ENCODE measurements around the gene GTF3C1. TPM values are rescaled to one million over a fixed set of nuclear protein-coding genes. Genes with fewer than 3 reads are reported as not detected.

The GTF3C1 gene
- total and polyA plus RNA-seq, 8 donors = 22.3 to 227 (median 61.0) TPM

DNA sequence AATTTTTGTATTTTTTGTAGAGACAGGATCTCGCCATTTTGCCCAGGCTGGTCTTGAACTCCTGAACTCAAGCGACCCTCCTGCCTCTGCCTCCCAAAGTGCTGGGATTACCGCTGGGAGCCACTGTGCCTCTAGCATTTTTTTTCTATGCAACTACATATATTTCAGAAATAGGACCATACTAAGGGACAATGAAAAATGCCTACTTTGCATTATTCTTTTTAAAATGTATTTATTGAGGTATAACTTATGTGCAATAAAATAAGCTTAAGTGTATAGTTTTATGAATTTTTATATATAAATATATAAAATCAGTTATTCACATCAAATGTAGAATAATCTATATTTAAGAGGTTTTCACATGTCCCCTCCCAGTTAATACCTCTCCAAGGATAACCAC is 38.3 kb upstream of the GTF3C1 start:
- WGBS, 5 donors = 93 to 98% (median 94%) methylated on average over 3 of the region's 3 CpGs
- intact Hi-C loops (cut with DNase I; ENCODE audit: low total_unique reads) = no loop called here
- no peak for TF ChIP-seq POLR2A (IDR thresholded peaks at IDR 0.05)
- no peak for TF ChIP-seq POLR2AphosphoS5 (IDR thresholded peaks at IDR 0.05)
- TF ChIP-seq, protein P1, sequence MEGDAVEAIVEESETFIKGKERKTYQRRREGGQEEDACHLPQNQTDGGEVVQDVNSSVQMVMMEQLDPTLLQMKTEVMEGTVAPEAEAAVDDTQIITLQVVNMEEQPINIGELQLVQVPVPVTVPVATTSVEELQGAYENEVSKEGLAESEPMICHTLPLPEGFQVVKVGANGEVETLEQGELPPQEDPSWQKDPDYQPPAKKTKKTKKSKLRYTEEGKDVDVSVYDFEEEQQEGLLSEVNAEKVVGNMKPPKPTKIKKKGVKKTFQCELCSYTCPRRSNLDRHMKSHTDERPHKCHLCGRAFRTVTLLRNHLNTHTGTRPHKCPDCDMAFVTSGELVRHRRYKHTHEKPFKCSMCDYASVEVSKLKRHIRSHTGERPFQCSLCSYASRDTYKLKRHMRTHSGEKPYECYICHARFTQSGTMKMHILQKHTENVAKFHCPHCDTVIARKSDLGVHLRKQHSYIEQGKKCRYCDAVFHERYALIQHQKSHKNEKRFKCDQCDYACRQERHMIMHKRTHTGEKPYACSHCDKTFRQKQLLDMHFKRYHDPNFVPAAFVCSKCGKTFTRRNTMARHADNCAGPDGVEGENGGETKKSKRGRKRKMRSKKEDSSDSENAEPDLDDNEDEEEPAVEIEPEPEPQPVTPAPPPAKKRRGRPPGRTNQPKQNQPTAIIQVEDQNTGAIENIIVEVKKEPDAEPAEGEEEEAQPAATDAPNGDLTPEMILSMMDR (IDR thresholded peaks at IDR 0.05) = no peak
- no peak for TF ChIP-seq EP300 (IDR thresholded peaks at IDR 0.05)

DNA sequence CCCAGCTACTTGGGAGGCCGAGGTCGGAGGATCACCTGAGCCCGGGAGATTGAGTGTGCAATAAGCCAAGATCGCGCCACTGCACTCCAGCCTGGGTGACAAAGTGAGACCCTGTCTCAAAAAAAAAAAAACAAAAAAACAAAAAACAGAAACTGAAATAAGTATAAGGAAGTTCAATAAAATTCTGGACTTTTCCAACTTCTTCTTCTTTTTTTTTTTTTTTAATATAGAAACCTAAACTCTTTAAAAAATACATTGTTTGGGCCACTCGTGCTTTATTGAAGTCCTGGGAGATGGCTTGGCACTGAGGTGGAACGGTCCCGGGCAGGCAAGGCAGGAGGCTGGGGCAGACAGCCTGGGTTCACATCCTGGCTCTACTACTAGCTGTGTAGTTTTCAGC is 37.0 kb upstream of the GTF3C1 start:
- Histone ChIP-seq H3K4me3 (no peak overlapping the region), H3K36me3 (peaks cover 0 to 42% (median 22%) of the 10 kb centered on the region in 4 donors), H3K9me3 (peaks cover 0 to 8% (median 0%) of the 10 kb centered on the region in 4 donors), H3K27me3 (no peaks in the 10 kb centered on the region), H3K27ac (no peak overlapping the region), H3K4me1 (no peaks in the 10 kb centered on the region)
- intact Hi-C loops (cut with DNase I; ENCODE audit: low total_unique reads) = no loop called here
- no peak for TF ChIP-seq EP300 (IDR thresholded peaks at IDR 0.05)
- TF ChIP-seq POLR2AphosphoS5 (IDR thresholded peaks at IDR 0.05) = no peak
- TF ChIP-seq POLR2A (IDR thresholded peaks at IDR 0.05) = no peak
- TF ChIP-seq, protein P1 (IDR thresholded peaks at IDR 0.05) = no peak
- no peak for DNase-seq
- 79 to 89% (median 84%) methylated on average over 8 of the region's 8 CpGs for WGBS, 5 donors

More for the DNA sequence above, 38.3 kb upstream of the GTF3C1 start:
- Histone ChIP-seq H3K4me3 (no peak overlapping the region), H3K27me3 (no peaks in the 10 kb centered on the region), H3K36me3 (peaks cover 0 to 33% (median 19%) of the 10 kb centered on the region in 4 donors), H3K9me3 (peaks cover 0 to 8% (median 0%) of the 10 kb centered on the region in 4 donors), H3K4me1 (no peaks in the 10 kb centered on the region), H3K27ac (no peak overlapping the region)
- DNase-seq = no peak

DNA sequence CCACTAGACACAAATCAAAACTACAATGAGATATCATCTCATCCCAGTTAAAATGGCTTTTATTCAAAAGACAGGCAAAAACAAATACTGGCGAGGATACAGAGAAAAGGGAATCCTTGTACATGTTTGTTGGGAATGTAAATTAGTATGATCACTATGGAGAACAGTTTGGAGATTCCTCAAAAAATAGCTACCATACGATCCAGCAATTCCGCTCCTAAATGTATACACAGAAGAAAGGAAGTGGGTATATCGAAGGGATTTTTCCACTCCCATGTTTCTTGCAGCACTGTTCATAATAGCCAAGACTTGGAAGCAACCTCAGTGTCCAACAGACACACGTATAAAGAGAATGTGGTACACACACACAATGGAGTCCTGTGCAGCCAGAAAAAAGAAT is 35.5 kb upstream of the GTF3C1 start:
- Histone ChIP-seq H3K27ac (no peak overlapping the region), H3K9me3 (peaks cover 0 to 8% (median 0%) of the 10 kb centered on the region in 4 donors), H3K36me3 (peaks cover 0 to 40% (median 25%) of the 10 kb centered on the region in 4 donors), H3K4me3 (no peak overlapping the region), H3K27me3 (no peaks in the 10 kb centered on the region), H3K4me1 (no peaks in the 10 kb centered on the region)
- TF ChIP-seq POLR2A (IDR thresholded peaks at IDR 0.05) (no peak), EP300 (IDR thresholded peaks at IDR 0.05) (no peak), POLR2AphosphoS5 (IDR thresholded peaks at IDR 0.05) (no peak)
- DNase-seq = no peak
- intact Hi-C loops (cut with DNase I; ENCODE audit: low total_unique reads) = no loop called here
- 94 to 98% (median 97%) methylated on average over 5 of the region's 5 CpGs for WGBS, 5 donors

DNA sequence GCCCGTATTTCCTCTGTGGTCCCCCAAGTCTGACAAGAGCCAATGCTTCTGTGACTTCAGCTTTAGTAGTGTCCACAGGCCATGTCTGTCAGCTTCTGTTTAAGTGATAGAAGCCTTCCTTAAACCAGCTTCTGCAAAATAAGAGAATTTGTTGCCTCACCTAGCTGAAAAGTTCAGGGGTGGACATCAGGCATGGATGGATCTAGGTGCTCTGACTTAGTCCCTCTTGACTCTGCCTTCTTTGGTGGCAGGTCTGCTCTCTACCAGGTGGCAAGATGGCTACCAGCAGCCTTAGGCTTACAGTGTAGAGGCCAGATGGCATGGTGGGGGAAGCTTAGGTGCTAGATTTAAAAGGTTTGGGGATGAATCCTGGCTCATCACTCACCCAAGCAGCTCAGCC is 33.9 kb upstream of the GTF3C1 start:
- no peaks in the 10 kb centered on the region for H3K27me3 ChIP-seq
- H3K36me3 ChIP-seq = peaks cover 0 to 44% (median 30%) of the 10 kb centered on the region in 4 donors
- no peaks in the 10 kb centered on the region for H3K9me3 ChIP-seq
- no peak overlapping the region for H3K27ac ChIP-seq
- DNase-seq = no peak
- H3K4me1 ChIP-seq = peaks cover 0 to 9% (median 4%) of the 10 kb centered on the region in 4 donors
- no peak overlapping the region for H3K4me3 ChIP-seq
- intact Hi-C loops (cut with DNase I; ENCODE audit: low total_unique reads) = no loop called here
- no peak for TF ChIP-seq POLR2AphosphoS5 (IDR thresholded peaks at IDR 0.05)
- TF ChIP-seq, protein P1 (IDR thresholded peaks at IDR 0.05) = no peak
- no peak for TF ChIP-seq EP300 (IDR thresholded peaks at IDR 0.05)
- TF ChIP-seq POLR2A (IDR thresholded peaks at IDR 0.05) = no peak
- WGBS, 5 donors = 94 to 100% (median 100%) methylated on average over 1 of the region's 1 CpG

DNA sequence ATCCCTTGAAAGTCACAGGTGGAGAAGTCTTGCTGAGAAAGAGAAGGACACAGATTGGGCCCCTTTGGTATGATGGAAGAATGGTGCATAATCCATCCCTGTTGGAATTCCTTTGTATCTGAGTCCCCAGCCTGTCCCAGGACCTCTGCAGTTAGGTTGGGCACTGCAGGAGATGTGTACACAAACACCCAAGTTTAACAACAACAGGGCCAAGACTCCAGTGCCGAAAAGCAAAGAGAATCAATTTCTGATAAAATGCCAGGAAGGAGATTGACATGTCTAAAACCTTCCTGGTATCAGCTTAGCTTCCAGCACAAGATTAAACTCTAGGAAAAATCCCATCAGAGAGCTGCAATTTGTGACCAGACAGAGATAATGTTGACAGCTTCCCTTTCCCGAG is 33.2 kb upstream of the GTF3C1 start:
- Histone ChIP-seq H3K9me3 (no peaks in the 10 kb centered on the region), H3K27me3 (no peaks in the 10 kb centered on the region), H3K4me1 (peaks cover 0 to 16% (median 10%) of the 10 kb centered on the region in 4 donors), H3K4me3 (no peak overlapping the region), H3K36me3 (peaks cover 0 to 44% (median 30%) of the 10 kb centered on the region in 4 donors), H3K27ac (no peak overlapping the region)
- DNase-seq = no peak
- 17 to 47% (median 26%) methylated on average over 2 of the region's 2 CpGs for WGBS, 5 donors
- TF ChIP-seq POLR2AphosphoS5 (IDR thresholded peaks at IDR 0.05) (no peak), POLR2A (IDR thresholded peaks at IDR 0.05) (no peak), EP300 (IDR thresholded peaks at IDR 0.05) (no peak)
- TF ChIP-seq, protein P1 (IDR thresholded peaks at IDR 0.05) = no peak
- intact Hi-C loops (cut with DNase I; ENCODE audit: low total_unique reads) = no loop called here
